Ectodermal cell (in vitro differentiated cells): ENCODE results near the gene ATP2B3.

Source experiments
- H3K27ac ChIP-seq: 2 replicates; pipeline ENCODE4 v1.7.0; 2013; ENCODE audit warnings: mild to moderate bottlenecking, low read depth, low read length; ENCODE audit not compliant: insufficient read depth, poor library complexity, severe bottlenecking
- H3K27me3 ChIP-seq: 2 replicates; pipeline ENCODE4 v1.7.0; 2013; ENCODE audit warnings: mild to moderate bottlenecking, low read length; ENCODE audit not compliant: insufficient read depth, control insufficient read depth, poor library complexity, severe bottlenecking
- H3K36me3 ChIP-seq: one replicate; pipeline ENCODE4 v1.7.0; 2013; ENCODE audit warnings: low read length; ENCODE audit not compliant: control insufficient read depth, insufficient read depth
- H3K4me1 ChIP-seq: one replicate; pipeline ENCODE4 v1.7.0; 2013; ENCODE audit warnings: low read length; ENCODE audit not compliant: control insufficient read depth, insufficient read depth
- H3K4me3 ChIP-seq: 2 replicates; pipeline ENCODE4 v1.7.0; 2013; ENCODE audit warnings: low read depth, low read length, control low read depth; ENCODE audit not compliant: insufficient read depth
- H3K9me3 ChIP-seq: 2 replicates; pipeline ENCODE4 v1.7.0; 2013; ENCODE audit warnings: mild to moderate bottlenecking, low read length, moderate library complexity; ENCODE audit not compliant: control insufficient read depth
- WGBS, 2 experiments: methylation state at CpG; one replicate each; pipeline ENCODE4 v1.1.7; 2013; ENCODE audit warnings: missing lambda C conversion rate in 2 of 2; 5-methylcytosine and 5-hydroxymethylcytosine counted together

Gene ATP2B3

DNA sequence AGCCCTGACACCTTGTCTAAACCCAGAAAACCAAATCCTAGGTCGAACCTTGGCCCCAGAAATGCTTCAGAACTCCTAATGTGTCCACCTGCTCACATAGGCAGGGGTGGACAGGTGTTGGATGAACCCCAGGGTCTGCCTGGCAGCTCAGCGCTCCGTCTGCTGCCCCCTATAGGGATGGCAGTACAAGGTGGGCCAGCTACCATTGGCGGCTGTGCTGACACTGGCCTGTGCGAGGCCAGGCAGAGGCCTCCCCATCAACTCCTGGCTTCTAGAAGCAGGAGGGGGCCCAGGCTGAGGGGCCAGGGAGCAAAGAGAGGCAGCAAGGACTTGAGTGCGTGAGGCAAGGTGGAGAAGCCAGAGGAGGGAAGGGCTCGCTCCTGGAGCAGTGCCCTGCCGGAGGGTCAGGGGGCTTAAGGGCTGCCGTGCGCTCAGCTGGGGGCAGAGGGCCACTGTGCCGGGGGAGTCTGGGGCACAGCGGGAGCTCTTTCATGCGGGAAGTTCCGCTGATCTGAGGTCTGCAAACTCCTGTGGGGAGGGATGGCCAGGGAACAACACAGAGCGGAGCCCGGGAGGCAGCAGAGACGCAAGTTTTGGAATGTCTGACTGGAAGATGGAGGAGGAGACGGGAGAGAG is 60.9 kb downstream of the ATP2B3 start:
- 26 to 37% methylated on average over 18 of the region's 18 CpGs for whole genome bisulfite sequencing, 2 experiments
- H3K36me3 ChIP-seq, result no peaks in the 10 kb centered on the region
- H3K9me3 ChIP-seq, result no peaks in the 10 kb centered on the region
- no peaks in the 10 kb centered on the region for H3K4me1 ChIP-seq
- no peak overlapping the region for H3K4me3 ChIP-seq
- H3K27me3 ChIP-seq, result no peaks in the 10 kb centered on the region
- H3K27ac ChIP-seq, result peak overlapping the region; percentile 23

DNA sequence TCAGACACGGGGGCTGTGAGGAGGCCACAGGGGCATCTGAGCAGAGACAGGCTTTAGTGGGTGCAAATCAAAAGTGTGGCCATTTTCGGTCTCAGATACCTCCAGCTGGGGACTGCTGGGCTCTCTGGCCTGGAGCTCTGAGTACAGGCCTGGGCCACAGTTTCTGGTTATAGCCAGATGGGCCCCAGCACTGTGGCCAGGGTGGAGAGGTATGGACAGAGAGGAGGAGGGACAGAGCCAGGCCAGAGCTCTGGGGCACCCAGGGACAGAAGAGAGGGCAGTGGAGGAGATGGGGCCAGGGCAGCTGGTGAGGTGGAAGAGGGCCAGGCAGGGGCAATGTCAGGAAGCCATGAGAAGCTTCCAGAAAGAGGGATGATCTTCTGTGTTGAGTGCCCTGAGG is 61.4 kb downstream of the ATP2B3 start:
- no peaks in the 10 kb centered on the region for H3K27me3 ChIP-seq
- no peak overlapping the region for H3K4me3 ChIP-seq
- WGBS, 2 experiments, result 62 to 65% methylated on average over 2 of the region's 2 CpGs
- no peaks in the 10 kb centered on the region for H3K9me3 ChIP-seq
- H3K4me1 ChIP-seq, result no peaks in the 10 kb centered on the region
- H3K36me3 ChIP-seq, result no peaks in the 10 kb centered on the region
- no peak overlapping the region for H3K27ac ChIP-seq

DNA sequence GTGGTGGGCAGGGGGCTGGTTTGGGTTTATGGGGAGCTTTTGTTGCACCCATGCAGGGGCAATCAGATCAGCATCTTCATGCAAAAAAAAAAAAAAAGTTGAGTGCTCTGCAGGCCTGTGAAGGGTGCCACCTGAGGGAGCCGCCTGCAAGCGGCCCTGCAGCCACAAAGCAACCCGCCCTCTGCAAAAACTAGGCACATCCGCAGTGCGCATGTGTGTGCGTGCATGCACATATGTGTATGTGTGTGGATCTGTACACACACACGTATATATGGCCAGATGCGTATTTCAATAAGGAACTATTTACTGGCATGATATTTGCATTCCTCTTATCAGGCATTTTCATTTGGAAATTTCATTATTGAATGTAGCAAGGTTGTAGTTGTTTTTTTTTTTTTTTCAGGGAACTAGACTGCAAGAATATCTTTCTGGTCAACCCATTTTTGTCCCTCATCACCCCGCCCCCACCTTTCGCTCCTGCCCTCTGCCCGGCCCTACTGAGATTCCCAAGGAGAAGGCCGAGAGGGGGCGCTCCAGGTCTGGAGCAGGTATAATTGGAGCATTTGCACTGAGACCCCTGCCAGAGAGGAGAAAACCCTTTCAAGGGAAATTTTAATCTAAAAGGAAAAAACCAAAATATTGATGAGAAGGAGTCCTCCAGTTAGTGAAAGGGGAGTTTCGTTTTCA is 63.4 kb downstream of the ATP2B3 start:
- H3K36me3 ChIP-seq, result no peaks in the 10 kb centered on the region
- no peaks in the 10 kb centered on the region for H3K9me3 ChIP-seq
- no peaks in the 10 kb centered on the region for H3K4me1 ChIP-seq
- H3K27me3 ChIP-seq, result no peaks in the 10 kb centered on the region
- H3K4me3 ChIP-seq, result no peak overlapping the region
- 82 to 86% methylated on average over 9 to 12 of the region's 14 CpGs for WGBS, 2 experiments
- no peak overlapping the region for H3K27ac ChIP-seq

DNA sequence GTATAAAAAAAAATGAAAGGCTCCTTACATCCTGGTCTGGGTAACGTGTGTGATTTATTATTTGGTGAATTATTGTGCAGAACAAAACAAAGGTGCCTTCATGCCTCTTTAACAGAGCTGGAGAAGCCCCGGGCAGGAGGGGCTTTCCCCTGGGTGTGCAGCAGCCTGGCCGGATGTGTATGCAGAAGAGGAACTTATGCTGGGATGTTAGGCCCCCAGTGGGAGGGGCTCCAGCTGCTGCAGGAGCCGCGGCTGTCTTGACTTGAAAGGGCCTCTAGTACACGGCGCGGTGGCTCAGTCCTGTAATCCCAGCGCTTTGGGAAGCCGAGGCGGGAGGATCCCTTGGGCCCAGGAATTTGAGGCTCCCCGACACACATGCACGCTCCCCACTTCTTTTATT is 65.5 kb downstream of the ATP2B3 start:
- no peaks in the 10 kb centered on the region for H3K4me1 ChIP-seq
- H3K36me3 ChIP-seq, result no peaks in the 10 kb centered on the region
- no peak overlapping the region for H3K27ac ChIP-seq
- H3K4me3 ChIP-seq, result no peak overlapping the region
- H3K27me3 ChIP-seq, result no peaks in the 10 kb centered on the region
- WGBS, 2 experiments, result 76 to 81% methylated on average over 13 of the region's 13 CpGs
- no peaks in the 10 kb centered on the region for H3K9me3 ChIP-seq

DNA sequence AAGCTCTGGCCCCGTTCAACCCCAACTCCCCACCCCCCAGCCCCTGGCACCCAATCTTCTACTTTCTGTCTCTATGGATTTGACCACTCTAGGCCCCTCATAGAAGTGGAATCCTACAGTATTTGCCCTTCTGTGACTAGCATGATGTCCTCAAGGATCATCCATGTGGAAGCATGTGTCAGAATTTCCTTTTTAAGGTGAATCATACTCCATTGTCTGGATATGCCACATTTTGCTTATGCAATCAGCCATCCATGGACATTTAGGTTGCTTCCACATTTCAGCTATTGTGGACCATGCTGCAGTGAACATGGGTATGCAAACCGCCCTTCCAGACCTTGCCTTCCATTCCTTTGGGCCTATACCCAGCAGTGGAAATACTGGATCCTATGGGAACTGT is 66.0 kb downstream of the ATP2B3 start:
- Histone ChIP-seq H3K9me3 (no peaks in the 10 kb centered on the region), H3K4me3 (no peak overlapping the region), H3K36me3 (no peaks in the 10 kb centered on the region), H3K4me1 (no peaks in the 10 kb centered on the region), H3K27ac (no peak overlapping the region), H3K27me3 (no peaks in the 10 kb centered on the region)
- WGBS, 2 experiments, result 76 to 98% methylated on average over 2 of the region's 2 CpGs

DNA sequence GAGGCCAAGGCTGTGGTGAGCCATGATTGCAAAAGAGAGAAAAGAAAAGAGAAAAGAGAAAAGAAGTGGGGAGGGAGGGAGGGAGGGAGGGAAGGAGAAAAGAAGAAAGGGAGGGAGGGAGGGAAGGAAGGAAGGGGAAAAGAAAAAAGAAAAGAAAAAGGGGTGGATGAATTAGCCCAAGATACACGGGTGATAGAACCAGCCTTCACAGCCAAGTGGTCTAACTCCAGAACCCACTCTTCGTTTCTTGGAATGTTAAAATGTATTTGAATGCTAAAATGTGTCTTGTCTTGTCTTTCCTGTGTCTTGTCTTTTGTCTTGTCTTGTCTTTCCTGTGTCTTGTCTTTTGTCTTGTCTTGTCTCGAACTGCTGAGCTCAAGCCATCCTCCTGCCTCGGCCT is 68.4 kb downstream of the ATP2B3 start:
- H3K4me3 ChIP-seq, result no peak overlapping the region
- no peak overlapping the region for H3K27ac ChIP-seq
- no peaks in the 10 kb centered on the region for H3K36me3 ChIP-seq
- no peaks in the 10 kb centered on the region for H3K27me3 ChIP-seq
- no peaks in the 10 kb centered on the region for H3K9me3 ChIP-seq
- H3K4me1 ChIP-seq, result no peaks in the 10 kb centered on the region
- WGBS, 2 experiments, result 78 to 90% methylated on average over 3 to 4 of the region's 4 CpGs

DNA sequence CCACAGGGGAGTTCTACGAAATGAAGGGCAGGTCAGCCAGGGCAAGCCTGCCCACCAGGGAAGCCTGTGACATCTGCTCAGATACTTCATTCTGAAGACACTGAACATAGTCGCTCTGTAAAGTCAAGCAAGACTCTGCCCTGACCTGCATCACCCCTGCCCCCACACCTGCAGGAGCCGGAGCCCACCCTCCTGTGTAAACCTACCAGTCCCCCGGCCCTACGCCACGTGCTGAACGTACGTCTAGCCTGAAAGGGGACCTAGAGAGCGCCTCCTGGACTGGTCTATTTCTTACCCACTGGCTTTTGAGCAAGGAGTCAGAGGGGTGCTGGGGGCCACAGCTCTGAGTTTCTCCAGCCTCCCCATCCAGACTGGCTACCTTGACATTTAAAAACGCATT is 69.9 kb downstream of the ATP2B3 start:
- WGBS, 2 experiments, result 95 to 96% methylated on average over 10 of the region's 10 CpGs
- H3K4me1 ChIP-seq, result no peaks in the 10 kb centered on the region
- no peaks in the 10 kb centered on the region for H3K36me3 ChIP-seq
- H3K4me3 ChIP-seq, result no peak overlapping the region
- H3K27ac ChIP-seq, result no peak overlapping the region
- H3K27me3 ChIP-seq, result no peaks in the 10 kb centered on the region
- H3K9me3 ChIP-seq, result no peaks in the 10 kb centered on the region

DNA sequence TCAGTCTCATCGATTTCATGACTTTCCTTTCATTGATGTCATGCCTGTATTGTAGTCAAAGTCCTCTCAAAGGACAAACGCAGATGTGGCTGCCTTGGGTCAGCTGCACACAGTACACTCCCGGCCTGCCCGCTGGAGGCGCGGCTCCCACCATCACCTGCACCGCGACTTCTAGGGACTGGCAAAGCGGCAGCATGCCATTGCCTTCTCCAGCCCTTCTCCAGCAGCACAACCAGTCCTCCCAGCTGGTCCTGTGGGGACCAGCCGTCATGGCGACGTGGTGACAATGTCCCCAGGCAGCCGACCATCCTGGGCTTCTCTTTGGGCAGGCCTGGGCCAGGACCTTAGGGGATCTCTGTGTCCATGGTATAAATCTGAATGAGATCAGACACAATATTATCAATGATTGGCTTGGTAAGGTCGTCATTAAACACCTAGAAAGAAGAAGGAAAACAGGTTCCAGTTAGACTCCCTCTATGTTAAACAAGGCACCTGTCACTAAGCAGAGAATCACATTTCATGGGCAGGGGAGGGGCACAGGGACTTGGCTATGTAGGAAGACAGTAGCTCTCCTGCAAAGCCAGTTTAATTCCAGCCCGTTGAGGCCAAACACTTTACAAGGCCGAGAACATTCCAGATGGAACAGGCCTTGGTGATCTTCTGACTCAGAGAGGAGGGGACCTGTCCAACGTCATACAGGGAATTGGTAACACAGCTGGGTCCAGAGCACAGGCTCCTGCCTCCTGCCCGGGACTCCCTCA is 70.8 kb downstream of the ATP2B3 start:
- Histone ChIP-seq H3K27ac (no peak overlapping the region), H3K4me1 (no peaks in the 10 kb centered on the region), H3K9me3 (no peaks in the 10 kb centered on the region), H3K27me3 (no peaks in the 10 kb centered on the region), H3K36me3 (no peaks in the 10 kb centered on the region), H3K4me3 (no peak overlapping the region)
- WGBS, 2 experiments, result 95% methylated on average over 18 of the region's 18 CpGs

DNA sequence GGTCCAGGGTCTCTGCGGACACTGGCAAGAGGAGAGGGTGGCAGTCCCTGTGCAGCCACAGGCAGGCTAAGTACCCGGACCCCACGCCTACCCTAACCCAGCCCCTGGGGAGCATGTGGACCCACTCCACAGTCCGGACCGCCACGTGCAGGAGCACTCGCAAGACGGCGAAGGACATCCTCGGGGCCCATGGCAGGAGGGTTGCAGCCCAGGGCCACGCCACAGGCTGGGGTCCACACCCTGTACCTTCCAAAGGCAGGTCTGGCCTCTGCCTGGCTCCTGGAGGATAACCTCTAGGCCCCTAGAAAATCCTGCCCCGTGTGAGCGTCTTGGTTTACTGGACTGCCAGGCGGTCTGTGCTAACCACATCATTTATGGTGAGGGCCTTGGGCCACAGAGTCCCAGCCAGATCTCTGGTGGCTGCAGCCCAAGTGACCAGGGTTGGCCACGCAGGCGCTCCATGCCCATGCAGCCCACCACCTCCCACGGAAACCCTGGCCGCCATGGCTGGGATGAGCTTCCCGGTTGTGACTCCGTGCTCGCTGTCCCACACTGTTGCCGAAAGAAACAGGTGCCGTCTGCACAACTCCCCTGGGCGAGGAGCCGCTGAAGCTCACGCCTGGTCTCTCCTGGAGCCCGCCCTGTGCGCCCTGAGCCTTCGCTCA is 71.5 kb downstream of the ATP2B3 start:
- no peaks in the 10 kb centered on the region for H3K36me3 ChIP-seq
- H3K27ac ChIP-seq, result no peak overlapping the region
- no peaks in the 10 kb centered on the region for H3K9me3 ChIP-seq
- H3K4me3 ChIP-seq, result no peak overlapping the region
- no peaks in the 10 kb centered on the region for H3K4me1 ChIP-seq
- WGBS, 2 experiments, result 95 to 96% methylated on average over 27 to 29 of the region's 29 CpGs
- H3K27me3 ChIP-seq, result no peaks in the 10 kb centered on the region
